Caco-2 (cell line): ENCODE data around the gene RTCA. TPM values are rescaled to one million over a fixed set of nuclear protein-coding genes. Genes with fewer than 3 reads are reported as not detected.
A peak's percentile ranks its signal among the peaks of the same experiment; 100 is the strongest.

Source experiments
- BruUV-seq: library from RNA; stranded (reverse); fragments of 400-500 nt; replicated peaks from 2 replicates; lab custom pipeline; 2021; lab: Mats Ljungman, UMichigan
- CTCF ChIA-PET: fragments of 300-600 bp; sonication (Branson Sonifier 250); formaldehyde crosslinking; loops from one replicate; lab custom pipeline; 2022; ENCODE audit warnings: antibody characterized with exemption; lab: Charles Lee
- POLR2A ChIA-PET: fragments of 300-600 bp; sonication (Branson Sonifier 250); formaldehyde crosslinking; loops from one replicate; lab custom pipeline; 2022; ENCODE audit warnings: antibody characterized with exemption; lab: Charles Lee
- DNase-seq, 2 experiments: peaks; one replicate each; pipeline versions ENCODE4 v3.0.0 to v3.0.0-alpha.2; 2020 to 2022
- H3K27me3 ChIP-seq: replicated peaks from 2 replicates; pipeline ENCODE4 v1.6.0; 2011; ENCODE audit warnings: low read length; ENCODE audit not compliant: control insufficient read depth, insufficient read depth
- H3K36me3 ChIP-seq: 2 replicates; pipeline ENCODE4 v1.5.1; 2011; ENCODE audit warnings: low read length; ENCODE audit not compliant: control insufficient read depth, insufficient read depth
- H3K4me1 ChIP-seq: fragments of 250-450 bp; sonication (Bioruptor Pico); 2 replicates; pipeline ENCODE4 v1.5.1; 2020; ENCODE audit warnings: mild to moderate bottlenecking
- H3K4me3 ChIP-seq: 2 replicates; pipeline ENCODE4 v1.5.1; 2011; ENCODE audit warnings: low read depth, mild to moderate bottlenecking, control low read depth, low read length
- H3K9me3 ChIP-seq: fragments of 250-450 bp; sonication (Bioruptor Pico); 2 replicates; pipeline ENCODE4 v1.5.1; 2020; ENCODE audit warnings: mild to moderate bottlenecking, moderate library complexity
- H3K27ac Mint-ChIP-seq: one replicate; pipeline ENCODE4 v1.8.0; 2022; ENCODE audit warnings: mixed read lengths; ENCODE audit not compliant: unreplicated experiment
- H3K27me3 Mint-ChIP-seq: one replicate; pipeline ENCODE4 v1.8.0; 2022; ENCODE audit warnings: mixed read lengths; ENCODE audit not compliant: insufficient read depth, unreplicated experiment
- H3K36me3 Mint-ChIP-seq: one replicate; pipeline ENCODE4 v1.8.0; 2022; ENCODE audit warnings: mild to moderate bottlenecking, mixed read lengths; ENCODE audit not compliant: insufficient read depth, unreplicated experiment
- H3K4me1 Mint-ChIP-seq: one replicate; pipeline ENCODE4 v1.8.0; 2022; ENCODE audit warnings: low read depth, mixed read lengths; ENCODE audit not compliant: unreplicated experiment
- H3K4me3 Mint-ChIP-seq: one replicate; pipeline ENCODE4 v1.8.0; 2022; ENCODE audit warnings: mild to moderate bottlenecking, moderate library complexity, mixed read lengths; ENCODE audit not compliant: unreplicated experiment
- H3K9me3 Mint-ChIP-seq: one replicate; pipeline ENCODE4 v1.8.0; 2022; ENCODE audit warnings: mixed read lengths; ENCODE audit not compliant: unreplicated experiment
- CTCF ChIP-seq, 2 experiments: fragments of 200-600 bp in 1 of 2; IDR thresholded peaks; 1 replicate in 1 of 2; 2 replicates in 1 of 2; pipeline versions ENCODE4 v1.5.1 to v1.8.0; 2011 to 2022; ENCODE audit warnings: antibody characterized with exemption in 1 of 2, control low read depth in 1 of 2, inconsistent platforms in 1 of 2, low read depth in 1 of 2, low read length in 1 of 2, mild to moderate bottlenecking in 1 of 2, moderate library complexity in 1 of 2; ENCODE audit not compliant: insufficient read depth in 1 of 2, severe bottlenecking in 1 of 2, unreplicated experiment in 1 of 2
- intact Hi-C: fragments of 100-400 bp; cut with micrococcal nuclease; formaldehyde crosslinking; loops from one replicate; pipeline ENCODE4 v1.10.0; 2022; ENCODE audit not compliant: unreplicated experiment
- total RNA-seq: library from RNA; stranded (reverse); gene quantifications from 2 replicates; pipeline ENCODE4 v1.2.3, GENCODE V29; 2022

Gene RTCA
- total RNA-seq, 1 experiment from 2014 or later: 31.4 TPM

GRCh38 chr1:100266741-100267140 lies 725 bp downstream of the RTCA start:
- Mint-ChIP-seq H3K27ac (peak overlapping the region; percentile 96), H3K4me1 (no peaks in the 10 kb centered on the region), H3K4me3 (peak overlapping the region; percentile 95), H3K9me3 (peaks cover 18% of the 10 kb centered on the region), H3K27me3 (no peaks in the 10 kb centered on the region), H3K36me3 (peaks cover 33% of the 10 kb centered on the region)
- Histone ChIP-seq H3K4me3 (peak overlapping the region; percentile 79), H3K4me1 (peaks cover 4% of the 10 kb centered on the region), H3K27me3 (no peaks in the 10 kb centered on the region), H3K36me3 (no peaks in the 10 kb centered on the region), H3K9me3 (no peaks in the 10 kb centered on the region)
- intact Hi-C loops: loop anchor here (1.0 to 5.0 kb wide), 3 partner anchors 18 to 134 kb away; partner anchors contain the start of genes DBT, SASS6 and TRMT13
- ChIA-PET POLR2A (interaction anchor here (1.6 to 1.7 kb wide), 2 partner anchors 18 to 133 kb away, joined by 8 to 15 read pairs; partner anchors contain the start of genes DBT, SASS6 and TRMT13), CTCF (interaction anchor here (0.7 kb wide), 1 partner anchor 86 kb away, joined by 5 read pairs; no protein-coding TSS in a partner anchor)
- TF ChIP-seq CTCF (IDR thresholded peaks at IDR 0.05; ENCODE audit: insufficient read depth in 1 of 2, low read depth in 1 of 2, low read length in 1 of 2, severe bottlenecking in 1 of 2, unreplicated experiment in 1 of 2): no peak
- TSS peak; percentile 68 for BruUV-seq
- DNase-seq: no peak

GRCh38 chr1:100267284-100267683 lies 1.3 kb downstream of the RTCA start:
- H3K27me3 ChIP-seq: no peaks in the 10 kb centered on the region
- ChIA-PET POLR2A (no interaction called here), CTCF (interaction anchor here (0.7 kb wide), 1 partner anchor 86 kb away, joined by 5 read pairs; no protein-coding TSS in a partner anchor)
- Mint-ChIP-seq H3K9me3 (peaks cover 16% of the 10 kb centered on the region), H3K27me3 (no peaks in the 10 kb centered on the region), H3K27ac (no peak overlapping the region), H3K36me3 (peaks cover 36% of the 10 kb centered on the region), H3K4me3 (peak overlapping the region; percentile 19), H3K4me1 (no peaks in the 10 kb centered on the region)
- intact Hi-C loops: loop anchor here (2.0 to 5.0 kb wide), 2 partner anchors 18 to 135 kb away; partner anchors contain the start of genes DBT, SASS6 and TRMT13
- no peak for TF ChIP-seq CTCF (IDR thresholded peaks at IDR 0.05; ENCODE audit: insufficient read depth in 1 of 2, low read depth in 1 of 2, low read length in 1 of 2, severe bottlenecking in 1 of 2, unreplicated experiment in 1 of 2)
- H3K4me1 ChIP-seq: peaks cover 4% of the 10 kb centered on the region
- no peaks in the 10 kb centered on the region for H3K36me3 ChIP-seq
- H3K9me3 ChIP-seq: no peaks in the 10 kb centered on the region
- no TSS peak for BruUV-seq
- H3K4me3 ChIP-seq: peak overlapping the region; percentile 79
- no peak for DNase-seq

GRCh38 chr1:100268202-100268601 lies 2.2 kb downstream of the RTCA start:
- POLR2A ChIA-PET: no interaction called here
- Histone ChIP-seq H3K4me1 (peaks cover 4% of the 10 kb centered on the region), H3K36me3 (no peaks in the 10 kb centered on the region), H3K27me3 (no peaks in the 10 kb centered on the region), H3K4me3 (no peak overlapping the region), H3K9me3 (no peaks in the 10 kb centered on the region)
- no peaks in the 10 kb centered on the region for H3K4me1 Mint-ChIP-seq
- TF ChIP-seq CTCF (IDR thresholded peaks at IDR 0.05; ENCODE audit: insufficient read depth in 1 of 2, low read depth in 1 of 2, low read length in 1 of 2, severe bottlenecking in 1 of 2, unreplicated experiment in 1 of 2): no peak
- H3K36me3 Mint-ChIP-seq: peaks cover 36% of the 10 kb centered on the region
- DNase-seq: peak in 1 of 2 experiments; percentile 35
- H3K27me3 Mint-ChIP-seq: no peaks in the 10 kb centered on the region
- intact Hi-C loops: loop anchor here (5.0 kb wide), 1 partner anchor 136 kb away; the partner anchor contains the start of genes SASS6 and TRMT13
- H3K27ac Mint-ChIP-seq: no peak overlapping the region
- no peak overlapping the region for H3K4me3 Mint-ChIP-seq
- no TSS peak for BruUV-seq
- CTCF ChIA-PET: interaction anchor here (1.1 kb wide), 1 partner anchor 84 kb away, joined by 4 read pairs; the partner anchor contains the start of gene CDC14A
- peaks cover 7% of the 10 kb centered on the region for H3K9me3 Mint-ChIP-seq
